ENCODE measurements around the gene COL6A6.

The COL6A6 gene

GRCh38 chr3:130488769-130489450, 28.1 kb upstream of the COL6A6 start:
- H3K4me3 ChIP-seq (replicated peaks; ENCODE audit: low read depth, low read length), result no peak overlapping the region
- TF ChIP-seq CTCF (IDR thresholded peaks at IDR 0.05; ENCODE audit: low read depth, low read length, missing control alignments), result no peak
- no peak for DNase-seq (ENCODE audit: extremely low read depth, low read depth)

- TF ChIP-seq CTCF (IDR thresholded peaks at IDR 0.05; ENCODE audit: low read depth, low read length, missing control alignments), result no peak
- DNase-seq (ENCODE audit: extremely low read depth, low read depth), result no peak
- H3K4me3 ChIP-seq (replicated peaks; ENCODE audit: low read depth, low read length), result no peak overlapping the region
Observed at GRCh38 chr3:130490241-130490640, 26.7 kb upstream of the COL6A6 start.

- H3K4me3 ChIP-seq (replicated peaks; ENCODE audit: low read depth, low read length), result no peak overlapping the region
- no peak for DNase-seq (ENCODE audit: extremely low read depth, low read depth)
- no peak for TF ChIP-seq CTCF (IDR thresholded peaks at IDR 0.05; ENCODE audit: low read depth, low read length, missing control alignments)
Observed at GRCh38 chr3:130491431-130491830, 25.5 kb upstream of the COL6A6 start.

GRCh38 chr3:130504701-130505100, 12.3 kb upstream of the COL6A6 start:
- no peak overlapping the region for H3K4me3 ChIP-seq (replicated peaks; ENCODE audit: low read depth, low read length)
- TF ChIP-seq CTCF (IDR thresholded peaks at IDR 0.05; ENCODE audit: low read depth, low read length, missing control alignments), result no peak
- DNase-seq (ENCODE audit: extremely low read depth, low read depth), result no peak

- H3K4me3 ChIP-seq (replicated peaks; ENCODE audit: low read depth, low read length), result no peak overlapping the region
- DNase-seq (ENCODE audit: extremely low read depth, low read depth), result no peak
- TF ChIP-seq CTCF (IDR thresholded peaks at IDR 0.05; ENCODE audit: low read depth, low read length, missing control alignments), result no peak
Observed at GRCh38 chr3:130506031-130506430, 10.9 kb upstream of the COL6A6 start.

GRCh38 chr3:130507746-130508145, 9.2 kb upstream of the COL6A6 start:
- no peak for DNase-seq (ENCODE audit: extremely low read depth, low read depth)

More at GRCh38 chr3:130507746-130508145, 9.2 kb upstream of the COL6A6 start:
- H3K4me3 ChIP-seq (replicated peaks; ENCODE audit: low read depth, low read length), result no peak overlapping the region
- no peak for TF ChIP-seq CTCF (IDR thresholded peaks at IDR 0.05; ENCODE audit: low read depth, low read length, missing control alignments)

All from HFF-Myc (cell line).